Glomerular endothelial cell (primary cell): ENCODE data around the gene OR2AK2. TPM values are rescaled to one million over a fixed set of nuclear protein-coding genes. Genes with fewer than 3 reads are reported as not detected.
"Not testable (repeated sequence)": the region's sequence is repeated elsewhere in the genome, so short reads cannot be mapped to it uniquely, and the experiment has no call there.

Source experiments
- DNase-seq: peaks from one replicate; pipeline ENCODE4 v3.0.0-alpha.2; 2011; ENCODE audit warnings: low read depth, low spot score; ENCODE audit errors: extremely low read depth
- total RNA-seq: library from RNA; depleted of rRNA; stranded (reverse); fragments of >200 nt; gene quantifications from 2 replicates; pipeline ENCODE4 v1.2.3, GENCODE V29; 2015

Gene OR2AK2
- total RNA-seq: not detected in 2 replicates

- no peak for DNase-seq
Measured at GRCh38 chr1:247964933-247965332, at the start of gene OR2AK2. Gene OR2AK2, plus strand, starts transcription at chr1:247965233. Its CDS starts 144 bp downstream, at chr1:247965377.

- DNase-seq: no peak
Measured at GRCh38 chr1:247919952-247920351, 45.1 kb upstream of the OR2AK2 start, which contains the start of gene OR2T8. Gene OR2T8, plus strand, starts transcription at chr1:247920252. Its CDS starts 766 bp downstream, at chr1:247921018.

- DNase-seq: no peak
Measured at GRCh38 chr1:247923941-247924340, 41.1 kb upstream of the OR2AK2 start.

- no peak for DNase-seq
Measured at GRCh38 chr1:247924868-247925267, 40.2 kb upstream of the OR2AK2 start, which contains the start of gene OR2AJ1. Gene OR2AJ1, plus strand, starts transcription at chr1:247924889. Its CDS starts 8,880 bp downstream, at chr1:247933769.

GRCh38 chr1:247933989-247934388, 31.0 kb upstream of the OR2AK2 start:
- no peak for DNase-seq

GRCh38 chr1:247935781-247936180, 29.3 kb upstream of the OR2AK2 start:
- no peak for DNase-seq

- DNase-seq: no peak
Measured at GRCh38 chr1:247936415-247936814, 28.6 kb upstream of the OR2AK2 start.

- DNase-seq: not testable (repeated sequence)
Measured at GRCh38 chr1:247936965-247937734, 27.9 kb upstream of the OR2AK2 start.

- no peak for DNase-seq
Measured at GRCh38 chr1:247942624-247943023, 22.4 kb upstream of the OR2AK2 start.

- DNase-seq: no peak
Measured at GRCh38 chr1:247948558-247948957, 16.5 kb upstream of the OR2AK2 start, which contains the start of gene OR2L8. Gene OR2L8, plus strand, starts transcription at chr1:247948858. Its CDS starts 0 bp downstream, at chr1:247948858.

GRCh38 chr1:247953408-247953807, 11.6 kb upstream of the OR2AK2 start:
- no peak for DNase-seq

- no peak for DNase-seq
Measured at GRCh38 chr1:247961791-247962190, 3.2 kb upstream of the OR2AK2 start.

- no peak for DNase-seq
Measured at GRCh38 chr1:247962911-247963588, 2.0 kb upstream of the OR2AK2 start.

- no peak for DNase-seq
Measured at GRCh38 chr1:247966532-247967204, 1.6 kb downstream of the OR2AK2 start.

- DNase-seq: no peak
Measured at GRCh38 chr1:247992986-247993385, 28.0 kb downstream of the OR2AK2 start.

GRCh38 chr1:247998811-247999210, 33.8 kb downstream of the OR2AK2 start:
- DNase-seq: no peak

- DNase-seq: no peak
Measured at GRCh38 chr1:248000169-248000568, 35.1 kb downstream of the OR2AK2 start.

GRCh38 chr1:248007778-248008177, 42.7 kb downstream of the OR2AK2 start:
- DNase-seq: no peak

GRCh38 chr1:248009681-248010080, 44.6 kb downstream of the OR2AK2 start:
- DNase-seq: no peak

GRCh38 chr1:248013229-248013710, 48.2 kb downstream of the OR2AK2 start, which contains the start of gene OR2L5:
Gene OR2L5, plus strand, starts transcription at chr1:248013660. Its CDS starts 8,288 bp downstream, at chr1:248021948.
- DNase-seq: no peak

GRCh38 chr1:248015803-248016202, 50.8 kb downstream of the OR2AK2 start:
- no peak for DNase-seq
